Measurements from ENCODE around the gene CDK6.

CDK6 gene

GRCh38 chr7:92708111-92709042 is 128.0 kb downstream of the CDK6 start:
- no peak for DNase-seq (ENCODE audit: low read depth)

GRCh38 chr7:92707435-92707834 is 128.9 kb downstream of the CDK6 start:
- no peak for DNase-seq (ENCODE audit: low read depth)

- no peak for DNase-seq (ENCODE audit: low read depth)
Observed at GRCh38 chr7:92706563-92706962, 129.8 kb downstream of the CDK6 start.

- DNase-seq (ENCODE audit: low read depth) = no peak
Observed at GRCh38 chr7:92705831-92706230, 130.5 kb downstream of the CDK6 start.

GRCh38 chr7:92704858-92705257 is 131.5 kb downstream of the CDK6 start:
- no peak for DNase-seq (ENCODE audit: low read depth)

GRCh38 chr7:92702535-92702934 is 133.8 kb downstream of the CDK6 start:
- DNase-seq (ENCODE audit: low read depth) = no peak

GRCh38 chr7:92699966-92700514 is 136.3 kb downstream of the CDK6 start:
- DNase-seq (ENCODE audit: low read depth) = no peak

- no peak for DNase-seq (ENCODE audit: low read depth)
Observed at GRCh38 chr7:92699560-92699959, 136.8 kb downstream of the CDK6 start.

GRCh38 chr7:92698237-92698841 is 138.0 kb downstream of the CDK6 start:
- DNase-seq (ENCODE audit: low read depth) = no peak

- DNase-seq (ENCODE audit: low read depth) = no peak
Observed at GRCh38 chr7:92697414-92697813, 139.0 kb downstream of the CDK6 start.

- DNase-seq (ENCODE audit: low read depth) = no peak
Observed at GRCh38 chr7:92697012-92697411, 139.4 kb downstream of the CDK6 start.

GRCh38 chr7:92696584-92696983 is 139.8 kb downstream of the CDK6 start:
- DNase-seq (ENCODE audit: low read depth) = no peak

- DNase-seq (ENCODE audit: low read depth) = no peak
Observed at GRCh38 chr7:92695308-92696261, 140.8 kb downstream of the CDK6 start.

GRCh38 chr7:92694211-92694610 is 142.2 kb downstream of the CDK6 start:
- DNase-seq (ENCODE audit: low read depth) = no peak

GRCh38 chr7:92693519-92693918 is 142.9 kb downstream of the CDK6 start:
- no peak for DNase-seq (ENCODE audit: low read depth)

GRCh38 chr7:92691578-92691977 is 144.8 kb downstream of the CDK6 start:
- no peak for DNase-seq (ENCODE audit: low read depth)

- DNase-seq (ENCODE audit: low read depth) = peak; percentile 41
Observed at GRCh38 chr7:92685136-92686042, 151.0 kb downstream of the CDK6 start.

GRCh38 chr7:92684274-92684673 is 152.1 kb downstream of the CDK6 start:
- no peak for DNase-seq (ENCODE audit: low read depth)

- no peak for DNase-seq (ENCODE audit: low read depth)
Observed at GRCh38 chr7:92682903-92683539, 153.4 kb downstream of the CDK6 start.

- no peak for DNase-seq (ENCODE audit: low read depth)
Observed at GRCh38 chr7:92682330-92682729, 154.0 kb downstream of the CDK6 start.

Data from activated gamma-delta T cell treated with anti-CD3 and anti-CD28 coated beads, Interleukin-2, amount 50 U/mL, for 16 hours (primary cell).